Brain microvascular endothelial cell (primary cell): ENCODE data around the gene SLC39A7.

Experiments used
- DNase-seq: peaks from one replicate; pipeline ENCODE4 v3.0.0-alpha.2; 2020
- H3K27ac ChIP-seq: fragments of 250-450 bp; sonication (Bioruptor Pico); 2 replicates; pipeline ENCODE4 v1.5.1; 2020; ENCODE audit warnings: mild to moderate bottlenecking, moderate library complexity
- H3K27me3 ChIP-seq: fragments of 250-450 bp; sonication (Bioruptor Pico); replicated peaks from 2 replicates; pipeline ENCODE4 v1.5.1; 2020; ENCODE audit warnings: mild to moderate bottlenecking
- H3K36me3 ChIP-seq: fragments of 250-450 bp; sonication (Bioruptor Pico); replicated peaks from 2 replicates; pipeline ENCODE4 v1.5.1; 2020; ENCODE audit warnings: mild to moderate bottlenecking
- H3K4me3 ChIP-seq: 2 replicates; pipeline ENCODE4 v1.5.1; 2011; ENCODE audit warnings: low read depth, mild to moderate bottlenecking, control low read depth, low read length, moderate library complexity
- in situ Hi-C: cut with HindIII; loops from 2 replicates; pipeline ENCODE4 v1.10.0; 2017; ENCODE audit warnings: low sequenced_read_pairs, low pct_ligation_motif_present
- TF ChIP-seq, protein P1 (sequence below): IDR thresholded peaks from 2 replicates; pipeline ENCODE4 v1.5.1; 2011; ENCODE audit warnings: low read depth, mild to moderate bottlenecking, moderate library complexity, low read length, control low read depth, inconsistent platforms; ENCODE audit errors: missing control alignments

SLC39A7 gene, protein sequence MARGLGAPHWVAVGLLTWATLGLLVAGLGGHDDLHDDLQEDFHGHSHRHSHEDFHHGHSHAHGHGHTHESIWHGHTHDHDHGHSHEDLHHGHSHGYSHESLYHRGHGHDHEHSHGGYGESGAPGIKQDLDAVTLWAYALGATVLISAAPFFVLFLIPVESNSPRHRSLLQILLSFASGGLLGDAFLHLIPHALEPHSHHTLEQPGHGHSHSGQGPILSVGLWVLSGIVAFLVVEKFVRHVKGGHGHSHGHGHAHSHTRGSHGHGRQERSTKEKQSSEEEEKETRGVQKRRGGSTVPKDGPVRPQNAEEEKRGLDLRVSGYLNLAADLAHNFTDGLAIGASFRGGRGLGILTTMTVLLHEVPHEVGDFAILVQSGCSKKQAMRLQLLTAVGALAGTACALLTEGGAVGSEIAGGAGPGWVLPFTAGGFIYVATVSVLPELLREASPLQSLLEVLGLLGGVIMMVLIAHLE

DNA sequence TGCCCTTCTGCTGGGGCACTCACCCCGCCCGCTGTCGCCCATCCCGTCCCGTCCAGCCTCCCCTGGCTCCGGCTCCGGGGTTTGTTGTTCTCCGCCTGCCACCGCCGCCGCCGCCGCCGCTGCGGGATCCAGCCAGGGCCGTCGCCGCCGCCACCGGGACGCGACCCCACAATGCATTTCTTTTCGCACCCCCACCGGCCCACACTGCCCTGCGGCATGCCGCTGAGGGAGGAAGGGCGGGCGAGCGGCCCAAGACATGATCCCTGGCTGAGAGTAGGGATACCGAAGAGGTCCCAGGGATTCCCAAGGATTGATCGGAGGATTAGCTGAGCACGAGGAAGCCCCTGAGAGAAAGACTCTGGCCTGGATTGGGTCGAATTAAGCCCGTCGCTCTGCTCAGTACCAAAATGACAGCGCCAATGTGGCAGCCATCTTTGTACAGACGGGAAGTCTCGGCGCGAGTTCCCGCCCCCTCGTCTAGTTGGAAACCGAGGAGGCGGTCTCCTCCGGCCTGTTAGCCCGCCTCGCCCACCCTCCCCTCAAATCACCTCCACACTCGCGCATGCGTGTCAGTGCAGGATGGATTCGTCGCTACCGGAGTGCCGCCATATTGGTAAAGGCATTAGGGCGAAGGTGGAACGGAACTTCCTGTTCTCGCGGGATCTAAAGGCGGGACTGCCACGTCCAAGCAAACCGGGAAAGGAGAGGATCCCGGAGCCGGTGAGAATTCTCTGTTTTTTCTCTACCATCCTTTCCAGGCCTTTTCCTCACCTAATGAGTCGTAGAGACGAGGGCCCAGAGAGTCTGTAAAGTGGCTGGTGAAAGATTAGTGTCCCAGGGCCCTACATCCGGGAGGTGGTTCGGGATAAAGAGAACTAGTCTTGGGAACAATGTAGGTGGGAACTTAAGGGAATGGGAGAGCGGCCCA is at the start of gene SLC39A7, which contains the start of gene RXRB:
SLC39A7 (plus strand) TSS at position 649 of the 928 bp plus-strand sequence. CDS start 379 bp downstream, outside the sequence.
RXRB (minus strand) TSS at position 447 of the 928 bp plus-strand sequence; CDS start at position 258, 189 bp downstream.
- in situ Hi-C loops: no loop called here
- TF ChIP-seq, protein P1, sequence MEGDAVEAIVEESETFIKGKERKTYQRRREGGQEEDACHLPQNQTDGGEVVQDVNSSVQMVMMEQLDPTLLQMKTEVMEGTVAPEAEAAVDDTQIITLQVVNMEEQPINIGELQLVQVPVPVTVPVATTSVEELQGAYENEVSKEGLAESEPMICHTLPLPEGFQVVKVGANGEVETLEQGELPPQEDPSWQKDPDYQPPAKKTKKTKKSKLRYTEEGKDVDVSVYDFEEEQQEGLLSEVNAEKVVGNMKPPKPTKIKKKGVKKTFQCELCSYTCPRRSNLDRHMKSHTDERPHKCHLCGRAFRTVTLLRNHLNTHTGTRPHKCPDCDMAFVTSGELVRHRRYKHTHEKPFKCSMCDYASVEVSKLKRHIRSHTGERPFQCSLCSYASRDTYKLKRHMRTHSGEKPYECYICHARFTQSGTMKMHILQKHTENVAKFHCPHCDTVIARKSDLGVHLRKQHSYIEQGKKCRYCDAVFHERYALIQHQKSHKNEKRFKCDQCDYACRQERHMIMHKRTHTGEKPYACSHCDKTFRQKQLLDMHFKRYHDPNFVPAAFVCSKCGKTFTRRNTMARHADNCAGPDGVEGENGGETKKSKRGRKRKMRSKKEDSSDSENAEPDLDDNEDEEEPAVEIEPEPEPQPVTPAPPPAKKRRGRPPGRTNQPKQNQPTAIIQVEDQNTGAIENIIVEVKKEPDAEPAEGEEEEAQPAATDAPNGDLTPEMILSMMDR: no peak
- peaks cover 45% of the 10 kb centered on the region for H3K36me3 ChIP-seq

DNA sequence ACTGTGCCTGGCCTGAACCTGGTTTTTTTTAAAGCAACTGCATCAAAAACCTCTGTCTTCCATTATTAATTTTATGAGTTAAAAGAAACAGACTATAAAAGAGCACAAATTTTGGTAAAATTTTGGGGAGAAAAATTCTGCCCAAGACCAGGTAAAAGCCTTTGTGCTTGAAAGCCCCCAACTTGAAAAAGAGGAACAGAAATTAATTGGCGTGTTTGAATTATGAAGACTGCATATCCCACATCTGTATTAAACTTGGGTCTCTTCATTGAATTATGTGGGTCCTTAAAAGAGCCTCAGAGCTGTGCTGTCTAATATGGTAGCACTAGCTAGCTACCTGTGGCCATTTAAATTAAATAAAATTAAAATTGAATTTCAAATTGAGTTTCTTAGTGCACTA is 49.6 kb upstream of the SLC39A7 start:
- H3K27me3 ChIP-seq: peaks cover 7% of the 10 kb centered on the region
- no peaks in the 10 kb centered on the region for H3K36me3 ChIP-seq
- DNase-seq: no peak
- TF ChIP-seq, protein P1: no peak
- H3K4me3 ChIP-seq: no peak overlapping the region
- H3K27ac ChIP-seq: no peak overlapping the region
- in situ Hi-C loops: no loop called here

More for the DNA sequence above, at the start of gene SLC39A7, which contains the start of gene RXRB:
- Histone ChIP-seq H3K27me3 (no peaks in the 10 kb centered on the region), H3K4me3 (peak within 1 kb of the TSS; percentile 69), H3K27ac (peak within 1 kb of the TSS; percentile 95)
- peak; percentile 99 for DNase-seq

DNA sequence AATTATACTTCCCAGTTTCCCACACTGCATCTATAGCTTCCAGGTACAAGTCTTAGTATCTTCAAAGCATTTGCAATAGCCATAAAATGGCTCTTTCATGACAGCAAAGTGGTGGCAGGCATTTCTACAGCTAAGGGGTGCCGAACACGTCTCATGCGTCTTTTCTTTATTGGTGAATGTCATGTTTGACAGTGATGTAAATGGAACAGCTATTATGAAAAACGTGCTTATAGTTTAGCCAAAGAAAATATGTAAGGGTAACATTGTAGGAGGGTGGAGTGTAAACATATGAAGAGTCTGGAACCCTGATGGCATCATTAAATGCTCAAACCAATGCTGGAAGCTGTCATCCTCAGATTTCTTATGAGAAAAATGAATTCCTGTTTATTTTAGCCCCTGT is 46.3 kb upstream of the SLC39A7 start:
- Histone ChIP-seq H3K27me3 (peaks cover 3% of the 10 kb centered on the region), H3K27ac (no peak overlapping the region), H3K36me3 (no peaks in the 10 kb centered on the region), H3K4me3 (no peak overlapping the region)
- in situ Hi-C loops: no loop called here
- TF ChIP-seq, protein P1: no peak
- no peak for DNase-seq

DNA sequence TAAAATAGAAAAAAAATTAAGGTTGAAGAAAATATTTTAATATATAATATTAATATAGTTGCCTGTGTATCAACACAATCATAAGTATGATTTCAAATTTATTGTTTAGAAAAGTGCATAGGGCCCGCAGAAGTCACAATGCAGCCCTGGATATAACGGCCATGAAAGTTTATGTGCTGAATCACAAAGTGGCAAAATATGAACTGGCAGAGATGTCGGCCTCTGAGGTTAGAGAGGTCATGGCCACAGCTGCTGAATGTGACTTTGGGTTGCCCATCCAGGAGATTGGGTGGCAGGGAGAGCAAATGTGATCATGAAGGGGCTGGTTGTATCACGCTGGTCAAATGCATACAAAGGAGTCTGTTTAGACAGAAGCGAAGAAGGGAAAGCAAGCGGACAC is 44.1 kb upstream of the SLC39A7 start:
- Histone ChIP-seq H3K4me3 (no peak overlapping the region), H3K36me3 (no peaks in the 10 kb centered on the region), H3K27ac (no peak overlapping the region), H3K27me3 (peaks cover 3% of the 10 kb centered on the region)
- TF ChIP-seq, protein P1: no peak
- in situ Hi-C loops: no loop called here
- no peak for DNase-seq

DNA sequence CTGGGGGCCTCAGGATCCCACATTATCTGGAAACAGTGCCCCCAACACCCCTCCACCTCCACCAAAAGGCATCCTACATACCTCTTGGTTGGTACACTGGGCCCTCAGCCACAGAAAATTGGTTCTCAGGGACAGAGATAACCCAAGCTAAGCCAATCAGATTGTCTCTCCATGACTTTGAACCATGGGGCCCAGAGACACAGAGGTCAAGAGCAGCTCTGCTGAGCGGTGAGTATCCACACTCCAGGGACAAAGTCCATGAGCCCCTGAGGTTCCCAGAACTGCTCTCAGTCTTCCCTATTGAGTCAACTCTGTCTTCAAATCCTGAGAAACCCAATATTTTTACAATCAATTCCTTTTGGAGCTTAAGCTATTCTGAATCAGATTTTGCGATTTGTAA is 43.7 kb upstream of the SLC39A7 start:
- H3K27me3 ChIP-seq: peaks cover 3% of the 10 kb centered on the region
- DNase-seq: no peak
- no peak overlapping the region for H3K4me3 ChIP-seq
- H3K27ac ChIP-seq: no peak overlapping the region
- H3K36me3 ChIP-seq: no peaks in the 10 kb centered on the region
- in situ Hi-C loops: no loop called here
- TF ChIP-seq, protein P1: no peak
